Stimulated activated CD4-positive, alpha-beta T cell treated with anti-CD3 and anti-CD28 coated beads, TNF-alpha, amount 100 ng/mL, for 4 hours (primary cell): Measurements from ENCODE around the gene CCDC106.

Source experiments
- DNase-seq, 3 experiments: peaks; one replicate each; pipeline ENCODE4 v3.0.0-alpha.2; 2020; ENCODE audit warnings: low read depth in 3 of 3

Gene CCDC106

DNA sequence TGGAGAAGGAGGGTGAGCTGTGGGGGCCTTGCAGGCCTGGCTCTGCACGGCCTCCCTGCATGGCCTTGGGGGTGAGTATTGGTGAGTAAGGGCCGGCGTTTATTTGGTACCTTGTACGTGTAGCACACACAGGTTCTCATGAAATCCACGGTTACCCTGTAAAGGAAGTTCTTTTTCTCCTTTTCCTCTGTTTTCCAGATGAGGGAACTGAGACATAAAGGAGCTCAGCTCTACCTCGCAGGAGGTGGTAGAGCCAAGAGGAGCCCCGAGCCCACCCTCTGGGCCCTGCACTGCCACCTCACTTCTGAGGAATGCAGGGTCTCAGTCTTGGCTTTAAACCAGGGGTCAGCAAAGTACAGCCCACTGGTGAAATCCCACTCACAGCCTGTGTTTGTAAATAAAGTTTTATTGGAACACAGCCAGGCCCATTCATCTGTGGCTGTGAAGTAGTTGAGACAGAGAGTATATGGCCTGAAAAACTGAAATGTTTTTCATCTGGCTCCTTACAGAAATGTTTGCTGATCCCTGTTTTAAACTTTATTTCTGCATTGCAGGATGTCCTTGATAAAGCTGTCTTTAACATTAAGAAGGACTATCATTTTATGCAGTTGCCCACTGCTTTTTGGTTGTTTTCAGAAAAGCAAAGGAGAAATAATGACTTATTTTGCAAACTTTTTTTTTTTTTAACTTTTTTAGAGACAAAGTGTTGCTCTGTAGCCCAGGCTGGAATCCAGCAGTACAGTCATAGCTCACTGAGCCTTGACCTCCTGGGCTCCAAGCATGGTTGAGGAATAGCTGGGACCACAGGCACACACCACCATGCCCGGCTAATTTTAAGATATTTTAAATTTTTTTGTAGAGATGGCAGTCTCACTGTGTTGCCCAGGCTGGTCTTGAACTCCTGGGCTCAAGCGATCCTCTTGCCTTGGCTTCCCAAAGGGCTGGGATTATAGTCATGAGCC, 33.4 kb downstream of the CCDC106 start:
- no peak for DNase-seq

DNA sequence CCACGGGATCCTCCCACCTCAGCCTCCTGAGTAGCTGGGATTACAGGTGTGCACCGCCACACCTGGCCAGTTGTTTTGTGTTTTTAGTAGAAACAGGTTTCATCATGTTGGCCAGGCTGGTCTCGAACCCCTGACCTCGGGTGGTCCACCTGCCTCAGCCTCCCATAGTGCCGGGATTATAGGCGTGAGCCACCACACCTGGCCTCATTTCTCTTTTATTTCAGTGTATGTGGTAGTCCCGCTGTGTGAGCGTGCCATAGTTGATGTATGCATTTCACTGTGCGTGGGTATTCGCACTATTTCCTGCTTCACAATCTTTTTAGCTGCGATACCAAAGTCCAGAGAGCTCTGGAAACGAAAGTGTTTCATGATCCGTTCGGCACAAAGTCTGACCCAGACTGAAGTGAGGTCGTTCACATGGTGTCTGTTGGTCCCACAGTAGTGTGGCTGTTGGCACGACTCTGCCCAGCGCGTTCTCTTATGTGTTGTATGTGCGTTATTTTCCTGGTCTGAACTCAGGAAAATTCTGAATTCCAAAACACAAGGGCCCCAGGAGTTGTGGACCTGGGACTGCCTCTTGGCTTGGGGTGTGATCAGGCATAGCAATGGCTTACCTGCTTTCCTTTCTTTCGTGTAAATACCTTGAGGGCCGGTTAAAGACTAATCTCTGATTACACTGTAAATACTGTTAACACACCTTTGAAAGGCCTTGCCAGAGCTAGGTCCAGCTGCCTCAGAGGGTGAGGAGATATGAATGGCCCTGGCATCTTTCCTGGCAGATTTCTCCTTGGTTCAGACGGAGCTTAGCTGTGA, 35.6 kb downstream of the CCDC106 start:
- DNase-seq: no peak

GRCh38 chr19:55684946-55685681, 37.1 kb downstream of the CCDC106 start:
- DNase-seq: no peak

- no peak for DNase-seq
Measured at GRCh38 chr19:55685776-55686175, 37.8 kb downstream of the CCDC106 start.

GRCh38 chr19:55686311-55687050, 38.5 kb downstream of the CCDC106 start:
- no peak for DNase-seq

- no peak for DNase-seq
Measured at GRCh38 chr19:55687281-55688201, 39.5 kb downstream of the CCDC106 start.

GRCh38 chr19:55688422-55689218, 40.6 kb downstream of the CCDC106 start:
- no peak for DNase-seq

GRCh38 chr19:55689411-55690108, 41.5 kb downstream of the CCDC106 start:
- no peak for DNase-seq

- no peak for DNase-seq
Measured at GRCh38 chr19:55690109-55690768, 42.2 kb downstream of the CCDC106 start.

GRCh38 chr19:55690769-55691545, 42.9 kb downstream of the CCDC106 start:
- DNase-seq: no peak

GRCh38 chr19:55691561-55692481, 43.8 kb downstream of the CCDC106 start:
- no peak for DNase-seq

DNA sequence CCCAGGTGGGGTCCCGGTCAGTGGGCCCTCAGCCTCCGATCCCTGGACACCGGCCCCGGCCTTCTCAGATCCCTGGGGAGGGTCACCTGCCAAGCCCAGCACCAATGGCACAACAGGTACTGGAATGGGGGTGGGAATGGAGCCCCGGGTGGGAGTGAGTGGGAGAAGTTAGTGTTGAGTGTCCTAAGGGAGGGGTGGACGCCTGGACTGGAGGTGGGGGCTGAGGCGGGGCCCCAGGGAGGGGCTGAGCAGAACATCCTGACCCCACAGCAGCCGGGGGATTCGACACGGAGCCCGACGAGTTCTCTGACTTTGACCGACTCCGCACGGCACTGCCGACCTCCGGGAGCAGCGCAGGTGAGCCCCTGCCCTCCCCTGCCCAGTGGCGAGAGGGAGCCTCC, 44.7 kb downstream of the CCDC106 start:
- DNase-seq: no peak

DNA sequence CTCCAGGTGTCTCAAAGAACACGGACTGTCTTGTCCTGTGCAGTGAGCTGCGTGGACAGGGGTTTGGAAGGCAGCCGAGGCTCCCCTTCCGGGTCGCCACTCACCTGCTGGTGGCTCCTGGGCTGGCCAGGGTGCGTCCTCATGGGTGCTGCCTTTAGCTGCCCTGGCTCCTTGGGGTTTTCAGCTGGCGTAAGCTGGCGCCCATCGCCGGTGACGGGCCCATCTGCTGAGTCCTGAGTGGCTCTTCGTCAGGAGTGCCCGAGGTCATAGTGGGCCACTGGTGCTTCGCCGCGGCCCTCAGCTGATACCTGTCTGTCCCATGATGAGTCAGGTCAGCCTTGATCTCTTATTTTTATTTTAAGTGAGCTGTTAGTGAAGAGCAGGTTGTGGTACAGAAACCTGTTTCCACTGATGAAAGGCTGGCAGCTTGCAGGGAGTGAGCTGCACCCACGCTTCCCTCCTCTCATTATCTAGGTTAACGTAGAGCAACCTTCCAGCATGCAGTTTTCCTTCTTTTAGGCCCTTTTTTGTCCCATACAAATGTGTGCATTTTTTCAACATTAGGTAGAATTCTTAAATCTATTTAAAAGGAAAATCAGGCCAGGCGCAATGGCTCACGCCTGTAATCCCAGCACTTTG, 45.4 kb downstream of the CCDC106 start:
- DNase-seq: no peak

- DNase-seq: no peak
Measured at GRCh38 chr19:55694241-55694655, 46.2 kb downstream of the CCDC106 start.

DNA sequence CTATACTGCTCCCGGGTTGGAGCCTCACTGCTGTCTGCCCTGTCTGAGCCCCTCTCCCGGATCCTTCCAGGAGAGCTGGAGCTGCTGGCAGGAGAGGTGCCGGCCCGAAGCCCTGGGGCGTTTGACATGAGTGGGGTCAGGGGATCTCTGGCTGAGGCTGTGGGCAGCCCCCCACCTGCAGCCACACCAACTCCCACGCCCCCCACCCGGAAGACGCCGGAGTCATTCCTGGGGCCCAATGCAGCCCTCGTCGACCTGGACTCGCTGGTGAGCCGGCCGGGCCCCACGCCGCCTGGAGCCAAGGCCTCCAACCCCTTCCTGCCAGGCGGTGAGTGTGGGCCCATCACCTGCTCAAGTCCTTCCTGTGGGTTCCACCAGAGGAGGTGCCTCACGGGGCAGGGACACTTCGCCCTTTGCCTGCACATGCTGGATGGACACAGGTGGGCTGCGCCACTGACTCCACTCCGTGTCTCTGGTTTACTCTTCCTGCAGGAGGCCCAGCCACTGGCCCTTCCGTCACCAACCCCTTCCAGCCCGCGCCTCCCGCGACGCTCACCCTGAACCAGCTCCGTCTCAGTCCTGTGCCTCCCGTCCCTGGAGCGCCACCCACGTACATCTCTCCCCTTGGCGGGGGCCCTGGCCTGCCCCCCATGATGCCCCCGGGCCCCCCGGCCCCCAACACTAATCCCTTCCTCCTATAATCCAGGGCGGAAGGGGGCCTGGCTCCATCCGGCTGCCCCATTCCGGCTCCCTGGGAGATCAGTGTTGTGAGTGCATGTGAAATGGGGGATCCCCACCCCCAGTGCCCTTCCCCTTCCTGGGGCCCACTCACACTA, 46.9 kb downstream of the CCDC106 start:
- no peak for DNase-seq
